Astrocyte (in vitro differentiated cells and primary cell): Measurements from ENCODE around the gene BEST3.

Source experiments
- CTCF ChIP-seq: IDR thresholded peaks from 2 replicates; pipeline ENCODE4 v1.5.1; 2011; ENCODE audit warnings: low read depth, mild to moderate bottlenecking, inconsistent platforms, low read length, moderate library complexity; ENCODE audit not compliant: insufficient read depth
- EZH2 ChIP-seq: IDR thresholded peaks from 2 replicates; pipeline ENCODE4 v1.6.1; 2012; ENCODE audit warnings: mild to moderate bottlenecking, low read length, inconsistent platforms; ENCODE audit not compliant: insufficient read depth

- TF ChIP-seq CTCF (no peak), EZH2 (no peak)
Measured at GRCh38 chr12:69651922-69652321, 47.2 kb downstream of the BEST3 start.
